SK-N-SH (cell line): ENCODE measurements around the gene NGB.

Experiments used
- EZH2phosphoT487 ChIP-seq: fragments of 200-600 bp; sonication (generic); IDR thresholded peaks from 2 replicates; pipeline ENCODE4 v1.6.1; 2017; ENCODE audit warnings: low read depth, mixed run types, mild to moderate bottlenecking, antibody characterized with exemption, moderate library complexity, borderline replicate concordance
- RAD21 ChIP-seq: IDR thresholded peaks from 2 replicates; pipeline ENCODE4 v1.6.1; 2012; ENCODE audit warnings: mild to moderate bottlenecking, low read length

- no peak for TF ChIP-seq EZH2phosphoT487
- no peak for TF ChIP-seq RAD21
These were observed 28.8 kb upstream of the NGB start for GRCh38 chr14:77299771-77300170.
